Measurements from ENCODE around the gene SLC17A5.
"Not testable (repeated sequence)": the region's sequence is repeated elsewhere in the genome, so short reads cannot be mapped to it uniquely, and the experiment has no call there.

Gene SLC17A5

GRCh38 chr6:73653571-73654424 is at the start of gene SLC17A5:
SLC17A5 (minus strand) TSS chr6:73653992; CDS start chr6:73653886, 106 bp downstream.
- peak; percentile 82 to 92 (median 84) for DNase-seq (ENCODE audit: low read depth in 3 of 3)

GRCh38 chr6:73703466-73703865 is 49.7 kb upstream of the SLC17A5 start:
- DNase-seq (ENCODE audit: low read depth in 3 of 3), result no peak

- no peak for DNase-seq (ENCODE audit: low read depth in 3 of 3)
Observed at GRCh38 chr6:73702444-73702843, 48.7 kb upstream of the SLC17A5 start.

- no peak for DNase-seq (ENCODE audit: low read depth in 3 of 3)
Observed at GRCh38 chr6:73699676-73700459, 46.1 kb upstream of the SLC17A5 start.

- DNase-seq (ENCODE audit: low read depth in 3 of 3), result no peak
Observed at GRCh38 chr6:73696966-73697655, 43.3 kb upstream of the SLC17A5 start.

GRCh38 chr6:73695619-73696421 is 42.0 kb upstream of the SLC17A5 start, which contains the start of gene CD109:
CD109 (plus strand) TSS chr6:73696203; CDS start chr6:73696216, 13 bp downstream.
- DNase-seq (ENCODE audit: low read depth in 3 of 3), result peak; percentile 47 to 79 (median 49)

- DNase-seq (ENCODE audit: low read depth in 3 of 3), result no peak
Observed at GRCh38 chr6:73694711-73695411, 41.1 kb upstream of the SLC17A5 start.

GRCh38 chr6:73691512-73691911 is 37.7 kb upstream of the SLC17A5 start:
- DNase-seq (ENCODE audit: low read depth in 3 of 3), result no peak

GRCh38 chr6:73690056-73690455 is 36.3 kb upstream of the SLC17A5 start:
- no peak for DNase-seq (ENCODE audit: low read depth in 3 of 3)

GRCh38 chr6:73688351-73688750 is 34.6 kb upstream of the SLC17A5 start:
- DNase-seq (ENCODE audit: low read depth in 3 of 3), result no peak

- not testable (repeated sequence) for DNase-seq (ENCODE audit: low read depth in 3 of 3)
Observed at GRCh38 chr6:73683574-73683973, 29.8 kb upstream of the SLC17A5 start.

- DNase-seq (ENCODE audit: low read depth in 3 of 3), result no peak
Observed at GRCh38 chr6:73680289-73680918, 26.6 kb upstream of the SLC17A5 start.

- not testable (repeated sequence) for DNase-seq (ENCODE audit: low read depth in 3 of 3)
Observed at GRCh38 chr6:73679846-73680245, 26.1 kb upstream of the SLC17A5 start.

GRCh38 chr6:73679009-73679408 is 25.2 kb upstream of the SLC17A5 start:
- no peak for DNase-seq (ENCODE audit: low read depth in 3 of 3)

GRCh38 chr6:73675466-73676098 is 21.8 kb upstream of the SLC17A5 start:
- DNase-seq (ENCODE audit: low read depth in 3 of 3), result peak; percentile 43 to 68 (median 66)

- no peak for DNase-seq (ENCODE audit: low read depth in 3 of 3)
Observed at GRCh38 chr6:73671911-73672685, 18.3 kb upstream of the SLC17A5 start.

- no peak for DNase-seq (ENCODE audit: low read depth in 3 of 3)
Observed at GRCh38 chr6:73669005-73669404, 15.2 kb upstream of the SLC17A5 start.

GRCh38 chr6:73667798-73668197 is 14.0 kb upstream of the SLC17A5 start:
- DNase-seq (ENCODE audit: low read depth in 3 of 3), result no peak

GRCh38 chr6:73666393-73666792 is 12.6 kb upstream of the SLC17A5 start:
- no peak for DNase-seq (ENCODE audit: low read depth in 3 of 3)
